ENCODE measurements around the gene LIN7C. TPM values are rescaled to one million over a fixed set of nuclear protein-coding genes. Genes with fewer than 3 reads are reported as not detected.
A peak's percentile ranks its signal among the peaks of the same experiment; 100 is the strongest.

The LIN7C gene
- total and polyA plus RNA-seq, 2 of the 8 experiments (the other 6 are each of a cell fraction or from before 2014, with no cell fraction given), result 10.5 to 42.7 TPM

DNA sequence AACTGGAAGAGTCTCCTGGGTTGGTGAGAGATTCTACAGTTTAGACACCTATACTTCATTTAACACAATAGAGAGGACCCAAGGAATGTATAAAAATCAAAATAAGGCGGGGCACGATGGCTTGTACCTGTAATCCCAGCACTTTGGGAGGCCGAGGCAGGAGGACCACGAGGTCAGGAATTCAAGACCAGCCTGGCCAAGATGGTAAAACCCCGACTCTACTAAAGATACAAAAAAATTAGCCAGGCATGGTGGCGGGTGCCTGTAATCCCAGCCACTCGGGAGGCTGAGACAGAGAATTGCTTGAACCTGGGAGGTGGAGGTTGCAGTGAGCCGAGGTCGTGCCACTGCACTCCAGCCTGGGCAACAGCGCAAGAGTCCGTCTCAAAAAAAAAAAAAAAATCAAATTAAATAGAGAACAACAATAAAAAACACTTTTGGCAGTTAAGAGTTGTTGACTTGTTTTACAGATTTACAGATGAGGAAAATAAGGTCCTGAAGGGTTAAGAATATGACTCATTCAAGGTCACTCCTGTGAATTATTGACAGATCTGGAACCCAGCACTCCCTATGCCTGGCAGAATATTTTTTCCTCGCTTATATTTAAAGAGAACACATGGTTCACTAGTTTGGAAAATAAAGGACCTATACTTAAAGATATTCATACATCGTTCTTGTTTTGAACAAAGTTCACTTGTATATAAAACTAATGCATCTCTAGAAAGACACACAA, 39.2 kb downstream of the LIN7C start:
- no peak overlapping the region for H2BK15ac ChIP-seq (ENCODE audit: low read length)
- no peak overlapping the region for H2BK120ac ChIP-seq (replicated peaks; ENCODE audit: low read depth, low read length)
- H3K23ac ChIP-seq (ENCODE audit: insufficient read length), result no peak overlapping the region
- H3K36me3 ChIP-seq (ENCODE audit: control insufficient read depth in 2 of 4, insufficient read depth in 4 of 4, low read length in 3 of 4), result 0 out of 8 replicates have a peak, but pooled peaks cover 0 to under 1% (median 0%) of the 10 kb centered on the region in 4 experiments
- peaks cover 15 to 16% of the 10 kb centered on the region in 2 experiments for H4K20me1 ChIP-seq (replicated peaks in 1 of 2; ENCODE audit: control insufficient read depth in 1 of 2, insufficient read depth in 2 of 2, low read length in 2 of 2)
- H4K8ac ChIP-seq (ENCODE audit: extremely low read depth, insufficient read depth, low read length), result no peak overlapping the region; the same call in 1 of the 2 replicates
- H3K18ac ChIP-seq (ENCODE audit: extremely low read depth, low read length), result no peak overlapping the region
- no peak overlapping the region for H3K9ac ChIP-seq (replicated peaks in 1 of 4; ENCODE audit: extremely low read depth in 1 of 4, low read depth in 3 of 4, low read length in 3 of 4)
- H3K4me1 ChIP-seq (replicated peaks in 1 of 4; ENCODE audit: control insufficient read depth in 3 of 4, insufficient read depth in 4 of 4, low read length in 3 of 4), result peaks cover 0 to 24% (median 11%) of the 10 kb centered on the region in 4 experiments; a peak in 6 of 7 replicates
- H3K4me2 ChIP-seq (ENCODE audit: insufficient read depth in 1 of 2, low read depth in 2 of 2, low read length in 2 of 2), result no peak overlapping the region; a peak in 1 of 4 replicates
- no peak overlapping the region for H2AK5ac ChIP-seq (ENCODE audit: low read depth, low read length)
- no peak overlapping the region for H3K4ac ChIP-seq (replicated peaks; ENCODE audit: insufficient read length, low read depth, low read length)
- no peak for FAIRE-seq
- no peak overlapping the region for H3K27ac ChIP-seq (ENCODE audit: low read depth, low read length)
- H4K5ac ChIP-seq (ENCODE audit: insufficient read length, low read depth, low read length), result no peak overlapping the region
- H2BK20ac ChIP-seq (ENCODE audit: low read length), result no peak overlapping the region
- H3K79me2 ChIP-seq (ENCODE audit: control insufficient read depth in 1 of 2, insufficient read depth in 2 of 2, low read length in 2 of 2), result peaks cover 71 to 95% of the 10 kb centered on the region in 2 experiments
- H3K56ac ChIP-seq (replicated peaks; ENCODE audit: insufficient read length, low read depth, low read length), result no peak overlapping the region
- H2BK12ac ChIP-seq (ENCODE audit: low read depth, low read length), result no peak overlapping the region
- H2BK5ac ChIP-seq (ENCODE audit: low read depth, low read length), result no peak overlapping the region
- no peak overlapping the region for H3K14ac ChIP-seq (ENCODE audit: insufficient read length)
- POLR2A ChIA-PET (ENCODE audit: partially characterized antibody), result interaction anchor here (1.2 kb wide), 1 partner anchor 11 kb away, joined by 3 read pairs; no protein-coding TSS in a partner anchor
- peak overlapping the region in 1 of 4 experiments; percentile 6; a peak in 1 of 8 replicates for H3K4me3 ChIP-seq (ENCODE audit: extremely low read depth in 1 of 4, insufficient read depth in 2 of 4, low read depth in 3 of 4, low read length in 4 of 4)
- no peaks in the 10 kb centered on the region; a peak in 1 of 7 replicates for H3K27me3 ChIP-seq (replicated peaks in 1 of 4; ENCODE audit: control insufficient read depth in 3 of 4, extremely low read depth in 1 of 4, insufficient read depth in 3 of 4, low read length in 3 of 4)
- 94% methylated on average over 13 of the region's 13 CpGs; no CpG with 5 or more reads in 1 of the 2 experiments for WGBS, 2 experiments (ENCODE audit: extremely low coverage in 1 of 2, insufficient coverage in 1 of 2, insufficient read length in 1 of 2, insufficient replicate concordance in 2 of 2, low coverage in 1 of 2, low lambda C conversion rate in 2 of 2, missing lambda C conversion rate in 1 of 2)
- H2AFZ ChIP-seq (ENCODE audit: low read length), result no peak overlapping the region
- no peak for DNase-seq (ENCODE audit: low read depth in 1 of 2, low spot score in 2 of 2)
- H3K79me1 ChIP-seq (ENCODE audit: low read depth, low read length), result peaks cover 5% of the 10 kb centered on the region; the same call in 1 of the 2 replicates
- CTCF ChIA-PET (ENCODE audit: partially characterized antibody), result interaction anchor here (1.2 kb wide), 1 partner anchor 171 kb away, joined by 3 read pairs; no protein-coding TSS in a partner anchor
- H4K91ac ChIP-seq (replicated peaks; ENCODE audit: insufficient read length, low read length), result no peak overlapping the region
- no peaks in the 10 kb centered on the region for H3K9me3 ChIP-seq (ENCODE audit: insufficient read depth in 2 of 2, low read depth in 1 of 2, low read length in 1 of 2)
- peaks cover 8% of the 10 kb centered on the region; the same call in 1 of the 2 replicates for H3K23me2 ChIP-seq (ENCODE audit: low read depth, low read length)
- TF ChIP-seq KDM5A (IDR thresholded peaks at IDR 0.05; ENCODE audit: low read length) (no peak), SIRT6 (IDR thresholded peaks at IDR 0.05; ENCODE audit: low read length) (no peak), ZNF274 (IDR thresholded peaks at IDR 0.05; ENCODE audit: borderline replicate concordance, extremely low read depth, low read length) (no peak), POLR2A (IDR thresholded peaks at IDR 0.05; ENCODE audit: control extremely low read depth in 1 of 2, low read depth in 2 of 2, low read length in 2 of 2) (no peak), CTBP2 (IDR thresholded peaks at IDR 0.05; ENCODE audit: borderline replicate concordance, insufficient read depth, insufficient read length, low read length) (no peak)
